ENCODE data around the gene SLC2A11.

SLC2A11 gene

DNA sequence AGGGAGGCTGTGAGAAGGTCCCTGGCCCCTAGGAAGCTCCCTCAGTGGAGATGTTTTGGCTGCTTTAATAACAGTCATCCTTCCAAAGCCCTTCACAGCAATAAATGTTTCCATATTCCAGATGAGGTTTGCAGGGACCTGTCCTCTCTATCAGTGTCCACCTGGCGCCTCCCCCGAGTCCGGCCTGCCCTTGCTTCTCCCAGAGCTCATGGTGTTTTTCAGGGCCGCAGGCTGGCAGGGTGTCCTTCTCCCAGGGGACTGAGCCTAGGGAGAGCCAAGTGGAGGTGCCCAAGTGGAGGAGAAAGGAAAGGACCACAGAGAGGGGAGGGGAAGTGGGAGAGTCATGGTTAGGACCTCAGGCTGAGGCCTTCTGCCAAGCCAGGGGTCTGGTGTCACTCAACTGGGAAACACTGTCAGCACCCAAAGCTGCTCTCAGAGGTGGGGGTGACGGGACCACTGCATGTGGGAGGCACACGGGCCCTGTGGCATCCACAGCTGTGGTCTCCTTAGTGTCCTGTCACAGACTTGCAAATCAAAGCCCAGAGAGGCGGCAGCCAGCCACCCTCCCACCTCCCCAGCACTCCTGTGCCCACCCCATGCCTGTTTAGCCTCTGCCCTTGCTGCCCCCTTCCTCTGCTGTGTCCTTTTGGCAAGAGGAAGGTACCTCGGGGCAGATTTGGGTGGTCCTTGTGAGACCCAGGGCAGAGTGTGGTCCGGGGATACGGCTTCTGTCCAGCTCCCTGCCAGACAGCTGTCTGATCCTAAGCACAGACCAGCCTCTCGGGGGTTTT is 25.3 kb upstream of the SLC2A11 start:
- DNase-seq (ENCODE audit: low read depth, low spot score), result no peak

DNA sequence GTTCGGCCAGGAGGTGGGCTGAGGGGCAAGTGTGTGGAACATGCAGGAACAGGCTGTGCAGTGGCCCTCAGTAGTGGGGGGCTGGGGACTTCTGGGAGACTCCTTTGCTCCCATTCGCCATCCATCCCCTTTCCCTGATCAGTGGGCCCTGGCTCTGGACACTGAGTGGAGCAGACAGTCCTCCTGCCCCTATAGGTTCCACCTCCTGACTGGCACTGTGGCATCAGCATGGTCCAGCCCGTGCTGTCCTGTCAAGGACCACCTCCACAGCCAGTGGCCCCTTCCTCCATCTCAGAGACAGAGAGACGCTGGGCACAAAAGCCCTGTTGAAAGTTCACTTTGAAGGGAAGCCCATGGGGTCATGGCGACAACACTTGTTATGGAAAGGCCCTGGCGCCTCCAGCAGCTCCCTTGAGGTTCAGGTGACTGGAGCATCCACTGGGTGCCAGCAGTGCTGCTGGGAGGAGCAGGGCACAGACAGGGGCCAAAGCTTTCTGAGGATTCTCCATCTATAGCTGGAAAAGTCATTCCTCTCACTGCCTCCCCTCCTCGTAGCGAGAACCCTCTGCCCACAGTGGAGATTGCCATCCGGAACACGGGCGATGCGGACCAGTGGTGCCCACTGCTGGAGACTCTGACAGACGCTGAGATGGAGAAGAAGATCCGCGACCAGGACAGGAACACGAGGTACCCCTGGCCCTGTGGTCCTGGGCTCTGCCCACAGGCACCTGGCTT is 24.5 kb upstream of the SLC2A11 start:
- no peak for DNase-seq (ENCODE audit: low read depth, low spot score)

DNA sequence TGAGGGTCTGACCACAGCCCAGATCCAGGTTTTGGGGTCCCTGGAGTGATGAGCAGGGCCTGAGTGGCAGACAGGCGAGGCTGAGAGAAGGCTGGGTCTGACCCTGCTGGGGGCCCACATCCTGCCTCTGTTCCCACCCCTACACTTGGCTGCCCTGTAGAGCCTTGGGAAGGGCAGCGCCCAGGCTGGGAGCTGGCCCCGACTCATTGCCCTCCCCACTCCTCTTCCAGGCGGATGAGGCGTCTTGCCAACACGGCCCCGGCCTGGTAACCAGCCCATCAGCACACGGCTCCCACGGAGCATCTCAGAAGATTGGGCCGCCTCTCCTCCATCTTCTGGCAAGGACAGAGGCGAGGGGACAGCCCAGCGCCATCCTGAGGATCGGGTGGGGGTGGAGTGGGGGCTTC is 23.8 kb upstream of the SLC2A11 start:
- DNase-seq (ENCODE audit: low read depth, low spot score), result no peak

DNA sequence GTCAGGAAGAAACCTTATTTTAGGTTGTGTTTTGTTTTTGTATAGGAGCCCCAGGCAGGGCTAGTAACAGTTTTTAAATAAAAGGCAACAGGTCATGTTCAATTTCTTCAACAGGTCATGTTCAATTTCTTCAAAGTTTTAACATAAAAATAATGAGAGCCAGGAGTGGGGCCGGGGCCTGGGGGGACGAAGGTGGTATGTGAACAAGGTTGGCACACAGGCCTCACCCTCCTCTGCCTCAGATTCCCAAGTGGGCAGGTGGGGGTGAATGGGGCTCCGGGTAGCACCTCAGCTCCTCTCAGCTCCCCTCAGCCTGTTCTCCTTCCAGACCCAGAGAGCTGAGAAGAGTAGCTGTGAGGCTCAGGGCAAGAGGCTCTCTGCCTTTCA is 23.3 kb upstream of the SLC2A11 start:
- no peak for DNase-seq (ENCODE audit: low read depth, low spot score)

DNA sequence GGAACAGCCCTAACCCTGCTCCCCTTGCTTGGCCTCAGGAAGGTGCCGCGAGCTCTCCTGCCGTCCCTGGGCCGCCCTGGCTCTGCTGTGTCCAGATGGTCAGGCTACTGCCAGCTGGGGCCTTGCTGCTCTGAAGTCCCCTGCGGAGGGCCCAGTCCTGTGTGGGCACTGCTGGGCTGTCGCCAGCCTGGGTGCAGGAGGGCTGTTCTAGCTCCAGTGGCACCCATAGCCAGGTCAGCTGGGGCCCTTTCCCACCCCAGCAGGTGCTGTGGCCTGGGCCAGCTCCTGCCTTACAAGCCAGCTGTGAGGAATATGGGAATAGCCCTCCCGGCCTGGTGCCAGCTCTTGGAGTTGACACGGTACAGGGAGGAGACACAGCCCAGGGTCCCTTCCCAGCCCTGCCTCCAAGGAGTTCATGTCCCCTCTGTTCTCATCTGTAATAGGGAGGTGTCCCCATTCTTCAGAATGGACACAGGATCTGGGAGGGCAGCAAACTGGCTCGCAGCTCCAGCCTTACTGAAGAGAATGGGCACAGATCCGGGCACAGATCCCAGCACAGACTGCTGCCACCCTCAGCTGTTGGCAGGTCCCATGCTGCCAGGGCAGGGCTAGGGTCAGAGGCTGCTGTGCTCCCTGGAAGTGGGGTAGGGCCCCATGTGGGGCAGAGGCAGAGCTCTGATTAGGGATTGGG is 22.7 kb upstream of the SLC2A11 start:
- no peak for DNase-seq (ENCODE audit: low read depth, low spot score)

DNA sequence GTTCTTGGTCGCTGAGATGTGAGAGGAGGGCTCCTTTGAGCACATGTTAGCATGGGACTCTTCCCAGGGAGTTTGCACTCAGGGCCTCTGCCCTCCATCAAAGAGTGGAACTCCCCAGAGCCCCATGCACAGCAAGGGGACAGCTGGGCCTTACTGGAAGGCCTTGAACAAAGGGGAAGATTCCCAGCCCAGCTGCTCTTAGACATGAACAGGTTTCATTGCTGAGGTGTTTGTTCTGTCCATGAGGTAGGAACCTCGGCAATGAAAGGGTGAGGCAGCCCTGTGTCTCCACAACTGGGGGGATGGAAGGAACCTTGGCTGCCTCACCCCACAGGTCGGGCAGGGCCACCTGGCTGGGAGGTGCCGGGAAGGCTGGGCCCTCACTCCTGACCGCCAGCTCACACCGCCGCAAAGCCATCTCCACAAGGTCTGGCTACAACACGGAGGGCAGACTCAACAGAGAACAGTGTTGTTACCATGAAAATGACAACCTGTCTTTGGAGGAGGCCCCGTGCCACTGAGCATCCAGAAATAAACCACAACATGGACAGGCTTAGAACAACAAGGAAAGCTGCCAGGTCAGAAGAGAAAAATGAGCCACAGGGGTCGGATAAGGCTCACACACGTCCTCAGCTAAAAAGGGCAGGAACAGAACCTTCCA is 22.1 kb upstream of the SLC2A11 start:
- no peak for DNase-seq (ENCODE audit: low read depth, low spot score)

DNA sequence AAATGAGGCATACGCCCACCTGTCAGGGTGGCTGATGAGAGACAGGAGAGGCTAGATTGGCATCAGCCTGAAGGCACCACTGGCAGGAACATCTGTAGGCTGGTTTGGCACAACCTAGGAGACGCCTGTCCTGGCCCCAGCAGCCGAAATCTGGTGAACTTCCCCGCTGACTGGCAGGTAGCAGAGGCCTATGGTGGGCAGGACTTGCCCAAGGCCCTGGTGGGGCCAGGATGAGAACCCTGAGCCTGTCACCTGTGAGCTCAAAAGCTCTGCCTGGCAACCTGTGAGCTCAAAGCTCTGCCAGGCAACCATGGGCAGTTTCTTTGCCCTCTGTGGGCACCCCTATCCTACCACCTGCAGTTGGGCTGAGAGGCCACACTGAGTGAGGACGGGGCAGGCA is 21.4 kb upstream of the SLC2A11 start:
- DNase-seq (ENCODE audit: low read depth, low spot score), result no peak

DNA sequence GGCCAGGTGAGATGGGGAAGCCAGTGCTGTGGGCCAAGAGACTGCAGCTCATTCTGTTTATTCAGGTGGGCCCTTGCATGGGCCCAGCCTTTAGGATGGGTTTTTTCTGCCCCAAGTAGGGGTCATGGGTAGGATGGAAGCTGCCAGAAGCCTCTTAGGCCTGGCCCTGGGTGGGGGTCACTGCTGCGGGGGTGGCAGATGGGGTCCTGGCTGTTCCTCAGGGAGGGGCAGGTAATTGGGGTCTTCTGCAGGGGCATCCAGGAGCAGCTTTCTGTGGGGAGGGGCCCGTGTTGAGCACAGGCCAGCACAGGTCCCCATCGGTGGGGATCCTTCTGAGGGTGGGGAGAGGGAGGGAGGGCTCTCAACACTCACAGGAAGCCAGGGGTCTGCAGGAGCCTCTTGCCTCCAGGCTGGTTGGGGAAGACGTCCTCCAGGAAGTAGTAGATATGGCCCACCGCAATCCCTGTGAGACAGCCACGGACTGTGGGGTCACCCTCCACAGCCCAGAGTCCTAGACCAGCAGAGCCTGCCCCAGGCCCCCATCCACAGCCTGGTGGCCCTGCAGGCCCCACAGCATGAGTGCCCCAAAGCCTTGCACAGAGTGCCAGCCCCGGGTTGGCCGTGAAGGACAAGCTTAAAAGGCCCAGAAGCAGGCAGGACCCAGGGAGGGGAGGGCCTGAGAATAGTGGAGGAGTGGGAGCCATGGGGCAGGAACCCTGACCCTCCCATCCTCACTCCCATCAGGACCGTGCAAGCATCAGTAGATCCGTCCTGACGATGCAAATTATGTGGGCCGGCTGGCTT is 20.8 kb upstream of the SLC2A11 start:
- DNase-seq (ENCODE audit: low read depth, low spot score), result no peak

DNA sequence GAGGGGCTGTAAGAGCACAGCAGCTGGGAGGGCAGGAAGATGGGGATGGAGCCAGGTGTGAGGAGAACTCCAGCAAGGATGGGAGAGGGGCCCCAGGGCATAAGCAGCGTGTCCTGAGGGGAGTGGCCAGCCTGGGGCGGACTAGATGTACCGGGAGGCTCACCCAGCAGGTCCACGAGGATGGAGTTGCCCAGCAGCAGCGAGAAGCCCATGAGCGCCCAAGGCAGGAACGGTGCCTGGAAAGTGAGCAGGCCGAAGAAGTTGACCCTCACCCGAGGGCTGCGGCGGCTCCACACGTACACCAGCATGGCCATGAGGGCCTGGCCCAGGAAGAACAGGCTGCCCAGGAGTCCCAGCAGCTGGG is 20.2 kb upstream of the SLC2A11 start:
- DNase-seq (ENCODE audit: low read depth, low spot score), result no peak

DNA sequence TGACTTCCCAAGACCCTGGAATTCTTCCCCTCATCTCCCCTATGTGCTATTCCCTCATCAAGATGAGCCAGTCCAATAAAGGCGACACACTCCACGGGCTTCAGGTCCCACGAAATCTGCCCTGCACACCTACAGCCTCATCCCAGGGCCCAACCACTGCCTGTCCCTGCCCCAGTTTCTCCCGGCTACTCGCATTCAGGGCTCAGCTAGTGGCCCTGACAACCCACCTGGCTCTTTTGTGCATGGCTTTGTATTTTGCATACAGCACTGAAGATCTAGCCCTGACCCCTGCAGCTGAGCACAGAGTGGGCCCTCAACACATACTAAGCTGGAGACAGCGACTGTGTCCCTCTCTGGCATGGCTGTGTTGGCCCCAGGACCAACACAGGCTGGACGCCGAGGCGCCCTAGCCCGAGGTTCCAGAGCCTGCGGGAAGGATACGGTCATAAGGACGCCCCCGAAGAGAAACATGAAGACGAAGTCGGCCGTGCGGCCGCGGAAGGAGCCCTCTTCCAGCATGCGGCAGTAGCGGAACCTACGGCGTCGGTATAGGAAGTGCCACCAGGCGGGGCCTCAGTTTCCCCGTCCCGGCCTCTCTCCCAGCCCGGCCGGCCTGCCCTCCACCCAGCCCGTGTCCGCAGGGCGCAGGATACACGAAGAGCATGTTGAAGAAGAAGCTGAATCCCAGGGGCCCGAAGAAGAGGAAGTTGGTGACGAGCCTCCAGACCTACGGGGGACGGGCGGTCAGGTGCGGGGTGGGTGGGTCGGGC is 19.6 kb upstream of the SLC2A11 start:
- no peak for DNase-seq (ENCODE audit: low read depth, low spot score)

DNA sequence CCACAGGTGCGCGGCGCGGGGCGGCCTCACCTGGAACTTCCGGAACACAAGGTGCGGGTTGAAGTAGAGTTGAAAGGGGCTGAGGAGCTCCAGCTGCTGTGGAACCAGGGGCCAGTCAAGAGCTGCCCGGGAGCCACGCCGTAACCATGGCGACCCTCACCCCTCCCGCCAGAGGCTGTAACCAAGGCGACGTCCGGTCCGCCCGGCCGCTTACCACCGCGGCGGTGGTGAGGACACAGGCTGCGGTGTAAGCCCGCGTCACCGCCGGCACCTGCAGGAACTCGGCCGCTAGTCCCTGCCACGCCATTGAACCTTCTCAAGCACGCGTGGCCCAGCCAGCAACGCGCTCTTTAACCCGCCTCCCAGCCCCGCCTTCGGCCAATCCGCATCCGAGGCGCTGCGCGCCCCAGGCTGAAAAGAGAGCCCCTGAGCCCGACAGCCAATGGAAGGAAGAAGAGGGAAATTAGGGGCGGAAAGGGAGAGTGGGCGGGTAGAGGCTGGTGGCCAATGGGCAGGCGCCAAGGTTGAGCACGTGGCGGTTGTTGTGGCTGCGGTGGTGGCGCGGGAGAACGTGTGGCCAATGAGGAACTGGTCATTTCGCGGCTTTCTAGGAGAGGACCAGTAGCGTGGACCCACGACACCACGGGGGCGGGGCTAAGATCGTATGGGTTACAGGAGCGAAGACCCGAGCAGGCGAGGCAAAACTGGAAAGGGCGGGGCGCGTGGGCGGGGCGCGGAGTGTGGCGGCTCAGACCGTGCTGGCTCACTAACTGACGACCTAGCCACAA is 18.8 kb upstream of the SLC2A11 start, which contains the start of gene DERL3:
DERL3 (minus strand) TSS at position 326 of the 788 bp plus-strand sequence; CDS start at position 307, 19 bp downstream.
- peak; percentile 96 for DNase-seq (ENCODE audit: low read depth, low spot score)

DNA sequence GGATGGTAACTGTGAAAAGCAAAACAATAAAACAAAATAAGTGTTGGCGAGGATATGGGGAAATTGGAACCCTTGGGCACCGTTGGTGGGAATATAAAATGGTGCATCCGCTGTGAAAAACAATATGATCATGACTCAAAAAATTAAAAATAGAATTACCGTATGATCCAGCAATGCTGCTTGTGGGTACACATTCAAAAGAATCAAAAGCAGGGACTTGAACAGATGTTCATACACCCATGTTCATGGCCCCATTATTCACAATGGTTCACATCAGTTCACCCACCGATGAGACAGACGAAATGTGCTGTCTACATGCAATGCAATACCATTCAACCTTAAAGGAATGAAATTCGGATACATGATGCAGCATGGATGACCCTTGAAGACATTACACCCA is 17.6 kb upstream of the SLC2A11 start:
- no peak for DNase-seq (ENCODE audit: low read depth, low spot score)

DNA sequence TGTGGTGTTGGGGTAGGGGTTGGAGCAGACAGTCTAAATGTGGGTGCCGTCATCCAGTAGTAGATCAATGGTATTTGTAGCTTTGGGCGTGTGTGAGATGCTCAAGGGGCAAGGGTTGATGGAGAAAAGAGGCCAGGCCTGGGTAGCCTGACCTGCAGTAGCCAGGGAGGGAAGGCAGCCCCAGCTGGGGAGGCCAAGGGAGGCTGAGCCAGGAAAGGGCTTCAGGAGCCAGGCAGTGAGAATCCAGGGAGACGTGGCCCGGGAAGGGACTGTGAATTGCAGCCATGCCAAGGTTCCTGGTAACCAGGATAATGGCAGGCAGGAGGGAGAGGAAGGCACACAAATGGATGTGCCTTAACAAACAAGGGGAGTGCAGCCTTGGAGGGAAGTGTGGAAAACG is 16.4 kb upstream of the SLC2A11 start:
- no peak for DNase-seq (ENCODE audit: low read depth, low spot score)

DNA sequence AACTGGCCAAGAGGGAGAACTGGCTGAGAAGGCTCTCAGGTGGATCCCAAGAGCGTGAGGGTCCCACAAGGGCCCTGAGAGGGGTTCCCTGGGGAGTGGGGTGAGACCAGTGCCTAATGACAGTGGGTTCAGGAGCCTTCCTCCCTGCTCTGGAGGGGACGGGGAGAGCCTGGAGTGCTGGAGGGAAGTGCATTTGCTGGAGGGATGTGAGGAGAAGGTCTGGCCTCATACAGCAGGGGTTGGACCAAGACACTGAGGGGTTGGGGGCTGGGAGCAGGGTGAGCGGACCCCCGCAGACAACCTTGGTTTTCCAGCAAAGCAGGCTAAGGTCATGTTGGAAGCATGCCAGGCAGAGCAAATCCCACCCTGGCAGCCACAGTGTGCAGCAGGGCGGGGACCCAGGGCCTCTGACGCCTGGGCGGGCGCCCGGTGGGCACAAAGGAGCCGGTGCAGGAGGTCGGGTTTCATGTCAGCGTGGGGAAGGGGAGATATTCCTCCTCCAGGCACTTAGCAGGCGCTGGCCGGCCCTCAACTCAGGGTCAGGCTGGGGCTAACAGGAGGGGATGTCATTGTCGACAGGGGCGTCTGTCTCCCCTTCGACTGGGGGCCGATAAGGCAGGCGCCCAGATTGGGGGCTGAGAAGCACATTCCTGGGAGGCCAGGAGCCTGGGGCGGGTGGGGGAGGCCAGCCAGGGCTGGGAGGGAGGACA is 15.8 kb upstream of the SLC2A11 start:
- DNase-seq (ENCODE audit: low read depth, low spot score), result no peak

DNA sequence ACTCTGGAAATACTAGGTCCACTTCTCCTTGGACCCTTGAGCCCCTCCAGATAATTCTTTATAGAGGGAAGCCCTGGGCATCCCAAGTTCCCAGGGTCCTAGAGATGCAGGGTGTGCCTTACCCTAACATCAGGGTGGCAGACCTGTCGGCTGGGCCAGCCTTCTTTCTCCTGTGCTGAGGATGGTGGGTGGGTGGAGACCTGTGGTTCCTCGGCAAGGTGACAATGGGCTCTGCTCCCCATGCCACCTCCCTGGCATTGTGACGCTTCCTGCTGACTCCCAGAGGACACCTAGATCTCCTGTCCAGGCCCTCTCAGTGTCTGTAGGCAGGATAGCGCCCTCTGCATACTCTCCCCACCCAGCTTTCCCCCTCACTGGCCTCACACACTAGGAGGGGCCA is 15.1 kb upstream of the SLC2A11 start:
- DNase-seq (ENCODE audit: low read depth, low spot score), result no peak

DNA sequence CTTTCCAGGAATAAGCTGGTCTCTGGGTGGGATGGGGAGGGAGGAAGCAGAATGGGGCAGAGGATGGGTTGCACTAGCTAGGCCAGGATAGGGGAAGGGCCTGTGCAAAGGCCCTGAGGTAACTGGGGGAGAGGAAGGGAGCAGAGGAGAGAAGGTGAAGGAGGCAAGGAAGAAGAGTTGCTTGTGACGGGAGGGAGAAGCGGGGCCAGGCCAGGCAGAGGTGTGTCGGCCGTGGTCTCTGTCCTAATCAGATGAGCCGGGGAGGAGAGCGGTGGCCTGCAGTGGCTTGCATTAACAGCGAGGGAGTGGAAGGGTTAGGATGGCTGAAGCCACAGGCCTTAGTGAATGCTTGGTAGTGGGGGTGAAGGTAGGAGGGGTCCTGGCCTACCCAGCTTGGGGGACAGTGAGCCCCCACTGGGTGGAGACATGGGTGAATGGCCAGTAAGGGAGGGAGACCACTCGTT is 12.9 kb upstream of the SLC2A11 start:
- no peak for DNase-seq (ENCODE audit: low read depth, low spot score)

DNA sequence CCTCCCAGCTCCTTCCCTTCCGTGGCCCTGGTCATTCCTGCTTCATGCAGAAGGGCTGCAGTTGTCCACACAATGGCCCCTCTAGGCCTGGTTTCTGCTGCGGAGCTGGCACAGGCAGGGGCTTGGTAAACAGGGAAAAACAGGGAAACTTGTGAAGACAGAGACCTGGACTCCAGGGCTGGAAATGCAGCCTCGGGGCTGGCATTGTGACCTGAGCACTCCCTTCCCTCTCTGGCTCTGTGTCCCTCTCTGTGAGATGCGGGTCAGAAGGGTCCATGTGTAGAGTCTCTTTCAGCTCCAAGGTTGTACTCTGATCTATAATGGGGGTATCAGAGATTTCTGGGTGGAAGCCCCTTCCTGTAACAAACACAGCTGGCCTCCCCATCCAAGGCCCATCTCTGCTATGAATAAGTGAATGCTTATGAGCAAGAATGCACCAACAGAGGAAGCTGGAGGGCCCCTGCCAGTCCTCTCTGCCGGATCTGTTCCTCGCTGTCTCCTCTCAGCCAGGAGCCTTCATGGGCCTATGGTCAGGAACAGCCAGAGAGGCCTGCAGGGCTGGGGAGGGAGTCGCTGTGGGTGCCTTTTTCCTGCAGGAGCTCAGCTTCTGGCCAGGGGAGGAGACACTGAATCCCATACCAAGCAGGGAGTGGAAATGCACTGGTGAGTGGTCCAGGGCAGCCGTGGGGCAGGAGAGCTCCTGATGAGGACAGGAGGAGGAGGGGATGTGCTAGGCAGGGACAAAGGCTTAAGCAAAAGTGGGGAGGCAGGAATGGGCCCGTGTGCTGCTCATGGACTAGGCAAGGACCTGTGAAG is 12.2 kb upstream of the SLC2A11 start:
- no peak for DNase-seq (ENCODE audit: low read depth, low spot score)

DNA sequence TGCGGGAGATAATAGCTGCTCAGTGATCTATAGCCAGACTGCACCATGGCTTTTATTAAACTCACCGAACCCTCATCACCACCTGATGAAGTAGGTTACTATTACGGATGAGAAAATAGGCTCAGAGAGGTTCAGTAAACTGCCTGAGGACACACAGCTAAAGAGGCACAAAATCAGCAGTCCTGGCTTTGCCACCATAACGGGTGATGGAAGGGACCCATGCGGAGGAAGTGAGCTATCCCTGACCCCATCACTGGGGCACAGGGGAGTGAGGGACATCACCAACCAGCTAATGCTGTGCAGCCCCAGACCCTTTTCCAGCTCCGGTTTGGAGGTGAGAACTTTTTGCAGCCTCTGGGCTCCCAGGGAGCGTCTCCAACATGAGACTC is 11.6 kb upstream of the SLC2A11 start:
- DNase-seq (ENCODE audit: low read depth, low spot score), result no peak

Data from iPS DF 19.7 (cell line).